NCI-H1694 treated with DMSO at 0.1 percent for 48 hours (cell line): ENCODE measurements around the gene ROBO2.
A peak's percentile ranks its signal among the peaks of the same experiment; 100 is the strongest.

Source experiments
- DNase-seq: peaks from one replicate; lab custom pipeline; 2025; lab: John Stamatoyannopoulos, UW

ROBO2 gene

DNA sequence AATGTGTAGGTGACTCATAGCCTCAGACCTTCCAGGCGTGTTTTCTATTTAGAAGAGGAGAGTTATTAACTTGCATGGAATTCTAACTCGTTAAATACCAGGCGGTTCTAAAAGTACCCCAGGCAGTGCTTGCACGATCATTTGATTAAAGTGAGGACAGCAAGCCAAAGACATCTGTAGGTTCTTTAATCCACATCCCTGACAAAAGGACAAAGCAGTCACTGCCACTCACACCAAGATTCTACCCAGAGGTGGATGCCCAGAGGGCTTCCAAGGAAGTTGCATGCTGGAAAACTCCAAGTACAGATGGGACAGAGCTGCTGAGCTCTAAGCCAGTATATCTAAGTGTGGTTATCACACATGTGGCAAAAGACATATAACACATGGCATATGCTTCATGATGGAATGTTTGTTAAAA lies 372.1 kb downstream of the ROBO2 start:
- DNase-seq, result no peak

DNA sequence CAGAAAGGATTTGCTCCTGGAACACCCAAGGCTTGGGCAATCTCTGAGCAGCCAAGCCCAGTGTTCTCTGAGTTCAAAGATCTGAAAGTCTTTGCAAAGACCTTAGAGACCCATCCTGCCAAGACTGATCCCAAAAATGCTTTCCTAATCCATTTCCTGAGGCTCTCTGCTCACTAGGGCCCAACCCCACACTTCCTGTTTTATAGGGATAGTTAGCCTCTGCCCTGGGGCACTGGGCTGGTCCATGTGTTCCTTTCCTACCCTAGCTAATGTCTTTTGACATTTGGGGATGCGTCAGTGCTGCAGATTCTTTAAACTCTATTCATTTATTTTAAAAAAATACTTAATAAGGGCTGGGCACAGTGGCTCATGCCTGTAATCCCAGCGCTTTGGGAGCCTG lies 372.7 kb downstream of the ROBO2 start:
- no peak for DNase-seq

DNA sequence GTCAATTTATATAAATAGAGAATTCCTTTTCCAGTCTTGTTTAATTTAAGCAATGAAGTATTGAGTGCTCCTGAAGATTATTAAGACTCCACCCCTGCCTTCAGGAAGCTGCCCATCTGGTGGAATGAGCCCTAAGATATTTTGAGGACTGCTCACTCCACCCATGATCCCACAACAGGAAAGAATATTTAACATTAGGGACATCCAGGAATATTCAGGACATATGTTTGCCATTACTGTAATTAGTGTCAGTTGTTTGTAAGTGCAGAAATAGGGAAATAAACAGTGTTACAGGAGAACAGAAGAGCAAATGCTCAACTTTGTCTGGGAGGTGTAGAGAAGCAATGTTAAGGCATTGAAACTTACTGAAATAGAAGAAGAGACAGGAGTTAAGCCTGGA lies 375.0 kb downstream of the ROBO2 start:
- no peak for DNase-seq

DNA sequence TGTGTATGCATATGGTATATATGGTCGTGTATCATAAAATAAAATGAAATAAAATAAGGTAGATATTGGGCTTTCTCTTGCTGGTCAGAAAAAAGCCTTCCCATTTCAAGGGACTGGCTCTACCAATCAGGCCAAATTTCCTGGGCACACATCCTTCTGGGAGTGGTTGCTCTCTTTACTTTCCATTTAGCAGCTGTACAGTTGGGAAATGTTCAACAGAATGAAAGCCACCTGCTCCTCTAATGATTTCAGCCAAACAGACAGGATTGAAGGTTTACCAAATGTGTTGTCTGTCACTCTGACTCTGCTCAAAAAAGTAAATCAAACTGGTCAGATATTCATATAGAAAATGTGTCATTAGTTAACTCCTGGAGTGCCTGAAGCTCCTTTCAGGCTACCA lies 380.4 kb downstream of the ROBO2 start:
- peak; percentile 47 for DNase-seq

DNA sequence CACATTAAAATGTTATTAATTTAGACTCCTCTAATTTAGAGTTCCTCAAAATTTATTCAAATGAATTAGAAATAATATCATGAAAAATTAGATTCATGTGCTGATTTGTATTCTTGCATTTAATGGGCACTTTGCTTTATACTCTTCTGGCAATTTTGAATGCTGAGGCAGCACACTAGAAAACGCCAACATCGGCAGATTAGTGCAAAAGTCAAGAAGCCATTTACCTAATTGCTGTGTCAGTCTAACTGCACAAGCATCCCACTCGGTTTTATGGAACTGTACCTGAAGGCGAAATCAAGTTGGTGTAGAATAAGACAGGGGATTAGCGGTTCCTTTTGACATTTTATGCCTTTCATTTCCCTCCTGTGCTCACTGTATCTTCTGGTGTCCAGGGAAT lies 382.0 kb downstream of the ROBO2 start:
- DNase-seq, result no peak

DNA sequence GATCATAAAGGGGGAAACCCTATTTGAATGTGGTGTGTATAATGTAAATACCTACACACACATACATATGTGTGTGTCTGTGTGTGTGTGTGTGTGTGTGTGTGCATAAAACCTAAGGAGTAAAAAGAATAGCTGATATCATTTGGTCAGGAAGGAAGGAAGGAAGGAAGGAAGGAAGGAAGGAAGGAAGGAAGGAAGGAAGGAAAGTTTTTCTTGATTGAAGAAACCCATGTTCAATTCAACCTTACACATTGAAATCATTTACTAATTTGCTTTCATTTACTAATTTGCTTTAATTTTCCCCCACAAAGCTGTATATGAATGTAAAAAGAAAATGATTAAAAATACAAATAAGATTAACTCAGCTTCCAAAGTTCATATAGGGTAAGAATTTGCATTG lies 386.6 kb downstream of the ROBO2 start:
- no peak for DNase-seq

DNA sequence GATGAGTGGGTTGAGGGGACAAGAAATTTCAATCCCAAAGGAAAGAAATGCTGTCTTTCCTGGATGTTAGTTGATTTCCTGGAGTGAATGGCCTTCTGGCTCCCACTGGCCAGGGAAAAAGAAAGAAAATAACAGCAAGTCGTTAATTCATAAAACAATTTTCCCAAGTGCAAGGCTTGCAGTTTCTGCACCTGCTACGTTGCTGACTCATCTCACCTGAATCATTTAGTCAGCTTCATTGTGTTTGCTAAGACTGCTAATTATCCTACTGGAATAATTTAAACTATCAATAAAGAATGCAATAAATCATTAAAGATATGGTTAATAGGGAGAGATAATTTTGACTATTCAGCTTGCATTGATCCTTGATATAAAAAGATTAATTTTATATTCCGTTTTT lies 387.6 kb downstream of the ROBO2 start:
- no peak for DNase-seq

DNA sequence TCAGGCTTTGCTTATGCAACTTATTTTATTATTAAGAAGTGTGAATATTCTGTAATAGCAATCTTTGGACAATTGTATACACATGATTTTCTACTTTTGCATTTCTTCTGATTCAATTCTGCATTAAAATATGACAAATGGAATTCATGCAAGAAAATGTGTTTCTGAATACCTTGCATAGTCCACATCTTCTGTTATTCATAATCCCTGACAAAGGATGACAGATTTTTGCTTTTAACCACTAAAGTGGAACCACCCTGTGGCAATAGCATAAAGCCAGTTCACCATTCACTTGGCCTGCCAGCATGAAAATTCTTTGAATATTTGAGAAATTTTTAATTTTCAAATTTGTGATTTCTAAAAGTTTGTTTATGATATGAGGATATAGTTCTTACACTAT lies 397.0 kb downstream of the ROBO2 start:
- DNase-seq, result no peak

DNA sequence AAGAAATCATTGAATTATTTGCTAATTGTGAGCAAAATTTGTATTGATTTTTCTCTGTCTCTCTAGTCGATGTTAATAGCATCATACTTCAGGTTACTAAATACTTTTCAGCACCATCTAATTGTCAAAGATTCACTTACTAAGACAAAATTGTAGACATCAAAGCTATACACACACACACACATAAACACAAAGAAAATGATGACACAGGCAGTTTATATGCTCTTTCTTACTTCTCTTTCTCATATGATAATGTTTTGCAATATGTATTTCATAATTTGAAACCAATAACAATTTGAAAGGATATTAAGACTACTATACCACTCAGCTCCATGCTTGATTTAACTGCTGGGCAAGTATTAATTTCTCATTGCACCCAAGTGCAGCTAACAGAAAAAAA lies 406.2 kb downstream of the ROBO2 start:
- DNase-seq, result no peak

DNA sequence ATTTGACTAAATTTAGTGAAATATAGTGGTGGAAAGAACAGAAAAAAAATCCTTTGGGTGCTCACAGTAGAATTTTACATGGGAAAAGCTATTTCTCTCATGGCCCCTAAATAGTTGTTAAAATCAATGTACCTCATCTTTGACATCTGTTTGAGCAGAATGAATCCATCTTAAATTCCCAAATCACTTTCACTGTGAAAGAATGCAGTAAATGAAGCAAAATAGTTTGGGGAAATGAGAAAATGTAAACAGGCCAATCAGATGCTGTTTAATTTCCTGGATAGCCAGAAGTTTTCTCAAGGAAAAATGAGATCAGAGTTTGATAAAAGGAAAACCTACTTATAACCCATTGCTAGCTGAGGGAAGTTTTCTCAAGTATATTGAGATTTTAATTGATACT lies 406.9 kb downstream of the ROBO2 start:
- DNase-seq, result no peak

DNA sequence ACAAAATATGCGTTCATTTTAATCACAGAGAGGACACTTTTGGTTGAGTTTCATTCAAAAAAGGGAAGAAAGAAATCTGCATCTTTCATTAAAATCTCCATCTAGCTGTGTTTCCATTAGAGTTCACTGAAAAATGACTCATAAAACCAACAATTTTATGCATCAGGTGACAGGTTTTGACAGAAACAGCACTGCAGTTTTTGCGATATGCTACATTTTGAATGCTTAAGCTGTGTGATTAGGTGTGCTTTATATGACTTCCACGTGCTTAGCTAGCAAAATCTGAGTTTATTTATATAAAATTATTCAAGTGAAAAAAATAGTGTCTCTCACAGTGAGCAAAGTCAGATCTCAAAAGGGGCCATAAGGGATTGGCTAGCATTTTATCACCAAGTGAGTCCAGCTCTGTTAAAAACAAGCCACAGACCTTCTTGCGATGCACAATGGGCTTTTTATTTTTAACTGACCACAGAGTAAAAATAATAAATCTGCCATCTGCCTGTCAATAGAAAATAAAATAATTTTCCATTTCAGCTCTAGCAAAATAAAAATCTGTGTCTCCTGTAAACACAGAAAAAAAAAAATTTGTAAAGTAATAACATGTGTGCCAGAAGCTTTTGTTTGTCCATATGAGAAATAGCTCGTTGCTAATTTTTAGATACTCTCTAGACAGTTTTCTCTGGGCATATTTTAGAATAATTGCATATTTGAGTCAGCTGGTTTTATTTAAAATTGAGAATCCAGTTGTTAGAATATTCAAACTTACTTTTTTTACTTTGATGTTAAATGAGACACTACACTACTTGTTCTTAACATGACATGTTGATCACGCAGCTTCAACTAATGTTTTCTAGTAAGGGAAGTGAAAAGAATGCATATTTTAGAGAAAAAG lies 409.8 kb downstream of the ROBO2 start:
- DNase-seq, result no peak

DNA sequence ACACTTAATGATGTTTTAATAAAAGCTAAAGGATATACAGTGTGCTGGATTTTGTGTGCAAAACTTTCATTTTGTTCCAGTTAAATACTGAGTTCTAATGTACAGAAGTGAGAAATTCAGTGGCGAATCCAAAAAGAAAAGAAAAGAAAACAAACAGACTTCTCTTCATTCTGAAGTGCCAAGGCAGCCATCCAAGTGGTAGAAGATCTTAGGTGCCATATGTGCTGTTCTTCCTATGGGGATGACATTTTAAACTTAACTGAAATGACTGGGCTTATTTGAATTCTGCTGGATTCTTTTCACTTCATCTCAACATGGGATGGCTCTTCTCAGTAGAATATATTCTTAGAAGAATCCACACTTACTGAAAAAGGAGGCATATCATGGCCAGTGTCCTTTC lies 416.5 kb downstream of the ROBO2 start:
- no peak for DNase-seq

DNA sequence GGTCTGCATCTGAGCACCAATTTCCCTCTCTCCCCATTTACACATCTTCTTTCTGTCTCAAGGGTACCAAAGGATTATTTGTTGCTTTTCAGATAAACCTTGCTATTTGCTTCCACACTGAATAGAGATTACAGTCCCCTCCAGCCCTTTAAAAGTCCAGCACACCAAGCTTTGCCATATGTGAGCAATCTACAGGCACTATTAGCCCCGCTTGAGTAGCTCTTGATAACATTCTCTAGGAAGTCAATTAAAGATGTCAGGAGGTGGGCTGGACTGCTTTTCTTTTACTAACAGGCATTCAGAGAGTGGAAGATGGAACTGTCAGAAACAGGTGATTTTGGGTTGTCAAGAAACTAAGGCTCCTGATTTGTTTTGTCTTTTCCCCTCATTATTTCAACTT lies 417.0 kb downstream of the ROBO2 start:
- DNase-seq, result no peak

DNA sequence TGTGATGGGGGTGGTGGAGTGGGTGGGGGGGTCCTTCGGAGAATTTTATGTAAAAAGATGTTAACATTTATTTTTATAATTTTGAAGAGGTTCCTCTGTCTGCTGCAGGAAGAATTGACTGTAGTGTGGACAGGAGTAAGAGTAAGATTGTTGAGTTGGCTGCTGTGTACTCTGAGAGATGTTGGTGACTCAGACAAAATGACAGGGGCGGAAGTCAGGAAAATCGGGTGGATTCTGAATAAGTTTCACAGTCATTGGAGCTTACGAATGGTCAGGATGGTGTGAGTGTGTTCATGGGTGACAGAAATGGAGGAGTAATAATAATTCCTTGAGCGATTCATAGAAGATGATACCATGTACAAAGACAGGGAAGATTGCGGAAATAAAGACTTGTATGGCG lies 420.0 kb downstream of the ROBO2 start:
- DNase-seq, result no peak

DNA sequence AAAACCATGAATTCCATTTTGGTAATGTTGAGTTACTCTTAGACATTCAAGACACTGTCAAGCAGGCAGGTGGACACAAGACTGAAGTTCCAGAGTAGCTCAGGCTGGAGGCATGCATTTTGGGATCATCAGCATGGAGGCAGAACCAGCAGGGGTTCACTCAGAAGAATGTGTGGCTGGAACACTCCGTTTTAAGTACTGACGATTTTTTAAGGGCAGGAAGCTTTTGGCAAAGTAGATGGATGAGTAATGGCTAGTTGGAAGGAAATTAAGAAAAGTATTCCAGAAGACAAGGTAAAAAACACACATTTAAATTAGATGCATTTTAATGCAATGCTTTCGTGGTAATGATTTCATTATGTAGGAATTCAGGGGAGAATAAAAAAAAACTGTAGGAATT lies 420.4 kb downstream of the ROBO2 start:
- DNase-seq, result no peak

DNA sequence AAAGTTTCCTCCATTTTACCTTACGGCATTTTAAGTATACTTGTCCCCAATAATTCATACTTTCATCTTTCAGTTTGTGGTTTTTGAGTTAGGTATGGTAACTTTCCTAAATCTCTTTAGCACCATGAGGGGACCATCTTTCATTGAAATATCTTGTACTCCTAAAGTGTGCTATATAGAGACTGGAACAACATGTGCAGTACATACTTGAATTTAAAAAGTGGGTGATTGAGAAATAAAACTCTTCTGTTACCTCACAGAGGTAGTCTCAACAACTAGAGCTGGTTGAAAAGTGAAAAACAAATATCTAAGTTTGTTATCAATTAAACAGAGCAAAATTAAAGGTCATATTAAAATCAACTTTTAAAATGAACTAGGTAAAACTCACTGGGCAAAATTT lies 423.1 kb downstream of the ROBO2 start:
- no peak for DNase-seq

DNA sequence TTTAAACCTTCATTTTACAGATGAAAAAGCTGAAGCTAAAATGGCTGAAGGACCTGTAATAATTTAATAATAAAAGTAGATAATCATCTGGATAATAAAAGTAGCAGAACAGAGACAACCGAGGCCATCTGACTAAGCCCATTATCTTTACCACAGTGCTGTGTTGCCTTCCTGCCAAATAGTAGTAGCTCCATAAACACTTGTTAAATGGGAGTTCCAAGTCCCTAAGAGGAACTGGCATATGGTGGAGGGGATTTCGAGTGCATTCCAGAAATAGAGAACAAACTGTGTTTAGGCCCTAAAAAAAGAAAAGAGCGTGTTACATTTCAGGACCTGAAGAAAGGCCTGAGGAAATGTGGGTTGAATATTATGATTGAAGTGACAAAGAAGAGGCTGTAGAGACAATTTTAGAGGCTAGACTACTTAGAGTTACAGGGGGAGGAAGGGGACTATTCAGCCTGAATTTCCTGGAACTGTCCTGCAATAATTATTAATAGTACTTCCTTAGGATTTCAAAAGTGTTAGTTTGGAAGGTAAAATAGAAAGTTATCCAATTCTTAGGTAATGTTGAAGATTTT lies 424.3 kb downstream of the ROBO2 start:
- no peak for DNase-seq

DNA sequence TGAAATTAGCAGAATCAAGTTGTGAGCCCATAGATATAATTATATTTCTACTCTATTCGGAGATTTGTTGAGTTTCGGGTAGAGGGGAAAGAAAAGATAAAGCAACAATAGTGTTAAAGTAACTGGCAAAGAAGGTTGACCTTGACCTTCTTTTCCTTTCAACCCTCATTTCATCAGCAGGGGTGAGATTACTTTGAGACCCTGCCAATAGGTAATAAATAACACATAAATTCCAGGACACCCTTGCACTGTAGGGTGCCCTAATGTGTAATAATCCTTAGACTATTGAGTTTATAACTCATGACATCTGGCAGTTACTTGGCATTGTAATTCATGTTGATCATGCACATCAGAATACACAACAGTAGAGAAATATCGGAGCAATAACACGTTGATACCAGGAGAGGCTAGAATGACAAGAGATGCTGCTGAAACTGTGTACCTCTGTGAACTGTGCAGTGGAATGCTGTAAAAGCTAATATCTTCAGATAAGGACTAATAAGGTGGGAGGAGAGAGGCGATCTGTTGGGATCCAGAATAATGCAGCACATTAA lies 426.7 kb downstream of the ROBO2 start:
- no peak for DNase-seq

DNA sequence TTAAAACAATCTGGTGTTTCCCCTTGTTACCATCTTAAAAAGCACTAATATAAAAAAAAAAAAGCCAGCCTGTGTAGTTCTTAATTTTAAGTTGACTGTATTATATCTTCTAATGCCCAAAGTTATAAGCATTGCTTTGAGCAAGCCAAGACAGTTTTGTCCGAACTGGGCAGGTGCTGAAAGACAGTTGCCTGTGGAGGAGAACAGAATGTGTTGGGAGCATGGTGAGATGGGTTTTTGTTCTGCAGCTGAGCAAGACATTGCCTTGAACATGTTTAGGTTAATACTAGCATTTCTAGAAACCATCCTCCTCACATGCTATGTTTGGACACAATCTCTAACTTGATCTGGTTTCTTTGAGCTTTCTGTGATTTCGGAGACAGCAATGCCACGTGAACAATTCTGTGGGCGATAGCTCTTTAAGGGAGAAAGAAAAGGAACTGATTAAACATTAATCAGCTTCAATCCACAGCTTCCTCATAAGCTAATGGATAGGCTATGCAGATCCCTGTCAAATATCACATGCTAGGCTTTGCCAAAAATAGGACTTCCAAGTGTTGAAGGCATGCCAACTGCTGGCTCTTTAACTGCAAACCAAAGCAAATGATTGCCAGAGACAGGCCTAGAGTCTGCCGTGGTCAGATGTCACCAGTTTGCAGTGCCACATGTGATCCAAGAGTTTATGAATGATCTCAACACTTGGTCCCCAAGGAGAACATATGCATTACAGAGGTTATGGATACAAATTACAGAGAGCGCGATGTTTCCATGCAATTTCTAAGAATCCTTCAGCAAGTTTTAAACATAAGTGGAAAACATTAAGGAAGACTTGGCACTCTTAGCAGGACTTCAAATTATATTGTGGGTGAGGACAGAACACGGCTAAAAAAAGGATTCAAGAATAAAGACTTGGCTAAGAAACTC lies 428.1 kb downstream of the ROBO2 start:
- peak; percentile 77 for DNase-seq

DNA sequence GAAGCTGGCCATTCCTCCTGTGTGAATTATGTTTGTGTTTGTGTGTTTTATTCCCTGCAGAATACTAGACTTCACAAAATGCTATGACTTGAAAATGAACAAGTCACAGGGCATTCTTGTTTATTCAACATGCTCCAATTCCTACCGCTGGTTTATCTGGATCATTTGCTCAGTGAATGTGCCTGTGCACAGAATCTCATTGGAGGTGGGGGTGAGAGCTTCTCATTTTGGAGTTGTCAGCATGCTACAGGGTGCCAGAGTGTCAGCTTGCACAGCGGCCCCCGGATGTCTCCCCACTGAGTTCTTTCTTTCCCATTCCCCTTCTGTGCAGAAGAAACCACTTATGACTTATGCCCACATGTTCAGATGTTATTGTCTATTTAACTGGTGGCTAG lies 428.7 kb downstream of the ROBO2 start:
- DNase-seq, result peak; percentile 32

DNA sequence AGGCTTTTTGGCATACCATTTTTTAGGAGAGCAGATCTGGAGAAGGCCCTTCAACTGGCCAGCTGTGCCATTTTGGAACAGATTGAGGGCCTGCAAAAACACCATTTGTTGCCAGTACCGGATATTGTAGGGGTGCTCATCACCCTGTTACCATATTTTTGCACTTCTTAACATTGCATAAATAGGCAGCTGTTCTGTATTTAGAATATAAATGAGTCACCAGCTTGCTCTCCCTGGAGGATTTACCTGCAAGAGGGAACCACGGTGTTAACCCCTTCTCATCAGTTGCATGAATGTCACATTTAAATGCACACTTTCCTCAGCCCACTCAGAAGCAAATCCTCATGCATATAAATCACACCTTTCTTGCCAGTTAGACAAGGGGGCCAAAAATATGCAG lies 435.6 kb downstream of the ROBO2 start:
- DNase-seq, result peak; percentile 66

DNA sequence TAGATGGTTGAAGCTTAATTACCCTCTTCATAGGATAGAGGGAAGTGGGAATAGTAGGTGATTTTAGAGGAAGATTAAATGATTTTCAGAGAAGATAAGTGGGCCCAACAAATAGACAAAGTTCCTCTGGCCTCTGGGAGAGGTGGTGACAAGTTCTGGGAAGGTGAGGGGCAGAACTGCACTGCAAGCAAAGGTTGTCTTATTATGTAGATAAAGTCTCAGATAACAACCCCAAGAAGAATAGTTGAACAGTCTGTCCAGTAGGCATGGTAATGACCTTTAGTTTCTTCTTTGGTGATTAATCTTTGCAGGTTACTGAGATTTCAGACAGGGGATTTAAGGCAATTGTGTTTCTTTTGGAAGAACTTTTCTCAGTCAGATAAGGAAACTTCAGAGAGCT lies 439.1 kb downstream of the ROBO2 start:
- DNase-seq, result no peak
